Endothelial cell of umbilical vein (primary cell): ENCODE results near the gene CRABP1.

Experiments used
- CTCF ChIP-seq, 2 donors: IDR thresholded peaks; 1 replicate in 1 of 2; 2 replicates in 1 of 2; pipeline ENCODE4 v1.5.1; 2011; ENCODE audit warnings: low read length in 2 of 2, mild to moderate bottlenecking in 2 of 2, moderate library complexity in 2 of 2, control low read depth in 1 of 2, inconsistent platforms in 1 of 2, low read depth in 1 of 2; ENCODE audit not compliant: insufficient read depth in 1 of 2; ENCODE audit errors: extremely low read depth in 1 of 2
- EZH2 ChIP-seq: IDR thresholded peaks from 2 replicates; pipeline ENCODE4 v1.6.1; 2012; ENCODE audit warnings: borderline replicate concordance, low read depth, mild to moderate bottlenecking, moderate library complexity, low read length, inconsistent platforms; ENCODE audit not compliant: severe bottlenecking
- FOS ChIP-seq: IDR thresholded peaks from 2 replicates; pipeline ENCODE4 v1.6.1; 2011; ENCODE audit warnings: mild to moderate bottlenecking, low read length, moderate library complexity, borderline replicate concordance; ENCODE audit not compliant: insufficient read depth
- JUN ChIP-seq: IDR thresholded peaks from 2 replicates; pipeline ENCODE4 v1.6.1; 2011; ENCODE audit warnings: borderline replicate concordance, low read depth; ENCODE audit not compliant: insufficient read length, insufficient read depth
- MAX ChIP-seq: IDR thresholded peaks from 2 replicates; pipeline ENCODE4 v1.6.1; 2011; ENCODE audit not compliant: insufficient read depth, insufficient read length
- MYC ChIP-seq: IDR thresholded peaks from one replicate; pipeline ENCODE4 v1.6.1; 2011; ENCODE audit warnings: mild to moderate bottlenecking, low read depth, low read length
- POLR2A ChIP-seq: IDR thresholded peaks from 2 replicates; pipeline ENCODE4 v1.6.1; 2012; ENCODE audit warnings: low read depth, mild to moderate bottlenecking, control low read depth, low read length
- POLR2AphosphoS5 ChIP-seq: IDR thresholded peaks from 2 replicates; pipeline ENCODE4 v1.6.1; 2012; ENCODE audit warnings: low read depth, mild to moderate bottlenecking, control low read depth, low read length, moderate library complexity; ENCODE audit not compliant: insufficient read depth

- no peak for TF ChIP-seq CTCF (IDR thresholded peaks at IDR 0.05; ENCODE audit: extremely low read depth in 1 of 2, insufficient read depth in 1 of 2, low read depth in 1 of 2, low read length in 2 of 2)
- no peak for TF ChIP-seq EZH2
- TF ChIP-seq POLR2A, result no peak
- no peak for TF ChIP-seq MAX
- TF ChIP-seq POLR2AphosphoS5, result no peak
- no peak for TF ChIP-seq JUN
- no peak for TF ChIP-seq MYC
- no peak for TF ChIP-seq FOS
These were observed 16.5 kb upstream of the CRABP1 start for GRCh38 chr15:78323693-78324092.
